GM19324 (cell line): ENCODE measurements around the gene FAM240A.
"Not testable (repeated sequence)": the region's sequence is repeated elsewhere in the genome, so short reads cannot be mapped to it uniquely, and the experiment has no call there.

Experiments
- ATAC-seq: cut with Tn5 transposase; IDR thresholded peaks from one replicate; pipeline ENCODE4 v1.9.1; 2021; ENCODE audit warnings: mild to moderate bottlenecking, moderate library complexity; ENCODE audit not compliant: unreplicated experiment, low FRiP score

The FAM240A gene

GRCh38 chr3:46585799-46586693, 26.3 kb upstream of the FAM240A start:
- no peak for ATAC-seq

DNA sequence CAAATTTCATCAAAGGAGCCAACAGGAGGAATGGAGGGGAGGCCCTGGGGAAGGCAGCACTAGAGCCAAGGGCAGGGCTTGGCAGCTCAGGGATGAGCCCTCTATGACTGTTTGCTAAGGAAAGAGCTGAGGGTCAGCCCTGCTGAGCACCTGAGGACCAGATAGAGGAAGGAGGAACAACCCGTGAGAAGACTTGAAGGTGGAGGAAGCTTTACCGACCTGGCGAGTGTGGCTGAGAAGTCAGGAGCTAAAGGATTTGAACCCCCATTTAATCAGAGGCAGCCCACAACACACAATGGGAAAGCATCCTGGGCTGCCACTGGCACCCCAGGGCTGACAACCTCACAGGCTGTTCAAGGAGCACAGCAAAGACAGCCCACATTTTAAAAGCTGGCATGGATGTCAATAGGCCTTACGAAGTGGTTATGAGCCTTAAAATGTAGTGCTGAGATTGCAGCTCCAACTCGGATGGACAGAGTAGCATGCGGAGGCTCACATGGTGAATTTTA, 25.5 kb upstream of the FAM240A start:
- no peak for ATAC-seq

DNA sequence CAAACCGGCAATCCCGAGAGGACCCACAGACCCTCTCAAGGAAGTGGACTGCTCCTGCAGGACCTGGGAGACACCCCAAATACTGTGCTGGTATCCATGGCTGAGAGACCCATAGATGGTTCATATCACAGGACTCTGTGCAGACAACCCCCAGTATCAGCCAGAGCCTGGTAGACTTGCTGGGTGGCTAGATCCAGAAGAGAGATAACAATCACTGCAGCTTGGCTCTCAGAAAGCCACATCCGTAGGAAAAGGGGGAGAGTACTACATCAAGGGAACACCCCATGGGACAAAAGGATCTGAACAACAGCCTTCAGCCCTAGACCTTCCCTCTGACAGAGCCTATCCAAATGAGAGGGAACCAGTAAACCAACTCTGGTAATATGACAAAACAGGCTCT, 25.1 kb upstream of the FAM240A start:
- not testable (repeated sequence) for ATAC-seq

DNA sequence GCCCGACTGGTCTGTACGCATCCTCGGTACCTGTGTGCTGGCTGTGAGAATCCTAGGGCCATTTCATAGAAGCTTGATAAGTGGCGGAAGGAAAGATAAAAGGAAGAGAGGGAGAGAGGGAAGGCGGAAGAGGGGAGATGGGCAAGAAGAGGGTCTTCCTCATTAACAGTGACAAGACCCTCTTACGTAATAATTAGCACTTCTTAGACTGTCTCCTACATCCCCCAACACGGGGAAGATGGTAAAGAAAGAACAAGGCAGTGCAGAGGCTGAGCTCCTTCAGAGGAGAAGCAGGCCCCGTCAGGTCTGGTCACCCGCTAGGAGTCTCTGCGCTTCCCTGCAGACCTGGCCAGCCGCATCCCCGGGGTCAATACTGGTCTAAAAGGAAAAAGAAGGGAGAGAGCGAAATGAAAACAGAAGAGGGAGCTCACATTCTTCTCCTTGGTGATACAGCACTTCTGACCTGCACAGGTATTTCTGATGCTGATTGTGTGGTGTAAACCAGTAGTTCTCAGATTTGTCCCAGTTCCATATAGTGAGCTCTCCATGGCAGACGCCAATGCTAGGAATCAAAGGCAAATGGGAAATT, 19.0 kb upstream of the FAM240A start:
- no peak for ATAC-seq

DNA sequence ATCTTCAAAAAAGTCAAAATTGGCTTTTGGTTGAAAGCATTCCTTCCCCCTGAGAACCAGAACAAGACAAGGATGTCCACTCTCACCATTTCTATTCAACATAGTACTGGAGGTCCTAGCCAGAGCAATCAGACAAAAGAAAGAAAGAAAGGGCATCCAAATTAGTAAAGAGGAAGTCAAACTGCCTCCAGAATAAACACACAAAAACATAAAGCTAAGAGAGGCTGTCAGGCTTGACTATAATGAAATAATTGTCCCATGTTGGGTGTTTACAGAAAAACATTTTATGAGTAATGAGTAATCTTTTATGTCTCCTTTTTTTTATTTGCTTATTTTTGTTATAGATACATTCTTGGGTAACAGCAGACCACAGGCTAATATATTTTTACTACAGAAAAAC, 18.3 kb upstream of the FAM240A start:
- ATAC-seq = no peak

DNA sequence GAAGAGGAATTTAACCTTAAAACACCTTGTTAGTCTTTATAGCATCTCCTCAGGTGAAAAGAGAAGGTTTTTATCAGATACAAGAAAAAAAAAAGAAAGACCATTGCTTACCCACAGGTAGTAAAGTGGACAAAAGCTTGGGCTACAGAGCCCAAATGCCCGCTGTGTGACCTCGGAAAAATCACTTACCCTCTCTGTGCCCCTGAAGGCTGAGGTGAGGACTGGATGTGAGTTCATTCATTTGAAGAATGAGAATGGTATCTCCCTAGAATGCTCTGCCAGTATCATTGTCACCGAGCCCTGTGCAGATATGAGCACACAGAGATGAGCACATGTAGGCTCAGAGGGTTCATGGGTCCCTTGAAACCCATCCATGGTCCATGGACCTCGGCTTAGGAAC, 17.6 kb upstream of the FAM240A start:
- ATAC-seq = no peak

DNA sequence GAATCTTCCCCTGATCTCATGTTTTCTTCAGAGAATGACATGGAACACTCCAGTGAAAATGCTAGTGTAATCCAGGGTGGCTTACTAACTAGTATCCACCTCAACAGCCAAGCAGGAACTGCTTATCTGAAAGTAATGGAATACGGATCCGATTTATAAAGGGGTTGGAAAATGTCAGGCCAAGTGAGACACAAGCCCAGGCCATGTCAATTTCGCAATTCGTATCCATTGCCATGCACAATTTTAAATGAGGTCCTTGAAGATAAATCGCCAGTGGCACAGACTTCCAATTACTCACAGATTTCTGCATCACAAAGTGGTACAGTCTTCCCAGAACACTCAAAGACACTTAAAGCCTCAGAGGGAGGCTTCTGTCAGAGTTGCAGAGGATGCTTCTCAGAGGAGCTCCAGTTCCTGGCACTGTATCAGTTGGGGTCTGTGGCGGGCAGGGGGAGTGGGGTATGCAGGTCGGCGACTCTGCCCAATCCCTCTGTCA, 16.5 kb upstream of the FAM240A start:
- ATAC-seq = no peak

GRCh38 chr3:46599590-46599989, 12.7 kb upstream of the FAM240A start:
- ATAC-seq = no peak

- ATAC-seq = no peak
Measured at GRCh38 chr3:46603446-46604046, 8.8 kb upstream of the FAM240A start.

DNA sequence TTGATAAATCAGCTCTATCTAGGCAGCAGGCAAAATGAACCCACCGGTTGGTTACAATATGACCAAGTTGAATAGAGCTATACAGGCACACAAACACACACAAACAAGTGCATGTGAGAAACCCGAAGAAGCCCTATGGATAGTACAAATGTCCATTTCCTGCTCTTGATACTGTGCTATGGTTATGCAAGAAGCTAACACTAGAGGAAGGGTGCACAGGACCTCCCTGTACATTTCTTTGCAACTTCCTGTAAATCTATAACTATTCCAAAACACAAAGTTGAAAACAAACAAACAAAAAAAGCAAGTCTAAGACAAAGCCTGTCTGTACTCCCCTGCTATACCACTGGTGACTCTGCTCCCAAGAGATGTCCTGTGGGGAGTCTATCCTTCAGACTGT, 8.2 kb upstream of the FAM240A start:
- no peak for ATAC-seq

GRCh38 chr3:46607603-46608028, 4.7 kb upstream of the FAM240A start:
- ATAC-seq = no peak

DNA sequence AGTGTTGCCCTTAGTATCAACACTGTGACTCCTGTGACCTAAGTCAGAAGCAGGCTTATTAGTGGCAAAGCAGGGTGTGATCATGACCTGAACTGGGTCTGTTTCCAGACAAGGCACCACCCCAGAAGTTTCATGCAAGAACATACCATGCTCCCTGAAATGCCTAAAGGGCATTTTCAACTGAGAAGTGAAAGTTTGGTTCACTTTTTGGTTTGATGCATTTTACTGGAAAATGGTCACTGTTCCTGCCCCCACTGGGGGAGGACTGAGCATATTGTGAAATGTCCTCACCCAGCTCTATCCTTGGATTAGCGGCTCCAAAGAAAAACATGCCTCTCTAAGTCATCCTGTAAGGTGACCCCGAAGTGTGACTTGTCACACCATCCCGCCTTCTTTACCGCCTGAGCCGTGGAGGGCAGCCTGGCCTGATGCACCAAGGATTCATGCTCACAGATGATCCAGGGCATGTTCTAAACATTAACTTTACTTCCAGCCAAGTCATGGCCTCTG, 3.1 kb upstream of the FAM240A start:
- ATAC-seq = no peak

DNA sequence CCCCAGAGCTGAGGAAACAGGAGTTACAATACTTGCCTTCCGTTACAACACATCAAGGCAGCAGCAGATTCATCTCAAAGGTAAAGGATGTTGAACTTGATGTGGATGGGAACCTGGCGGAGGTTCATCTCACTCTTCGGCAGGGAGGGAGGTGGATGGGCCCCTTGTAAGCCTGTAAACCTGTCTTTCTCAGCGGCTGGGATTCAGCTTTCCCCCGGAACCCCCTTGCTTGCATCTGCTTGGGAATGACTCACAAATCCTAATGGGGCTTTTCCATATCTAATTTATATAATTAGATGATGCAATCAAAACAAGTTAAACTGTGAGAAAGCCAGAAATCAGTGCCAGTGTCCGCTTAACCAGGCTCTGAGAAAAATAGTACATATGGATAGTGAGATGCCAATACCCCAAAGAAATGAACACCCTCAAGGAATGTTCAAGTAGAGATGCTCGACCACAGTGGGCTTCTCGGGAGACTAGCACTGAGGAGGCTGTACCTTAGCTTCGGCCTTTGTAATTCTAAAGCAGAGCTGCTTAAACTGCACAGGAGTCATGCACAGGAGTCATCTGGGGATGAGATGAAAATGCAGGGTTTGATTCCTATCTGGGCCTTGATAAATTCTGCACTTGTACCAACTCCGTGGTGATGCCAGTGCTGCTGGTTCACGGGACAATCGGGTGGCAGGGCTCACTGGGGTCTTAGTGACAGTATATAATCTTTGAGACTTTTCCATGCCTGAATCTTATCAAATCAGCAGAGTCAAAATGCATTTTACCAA, 2.2 kb upstream of the FAM240A start:
- ATAC-seq = no peak

GRCh38 chr3:46613313-46614005, 1.1 kb downstream of the FAM240A start:
- no peak for ATAC-seq

- ATAC-seq = no peak
Measured at GRCh38 chr3:46614431-46614830, 2.1 kb downstream of the FAM240A start.

GRCh38 chr3:46615050-46615775, 2.9 kb downstream of the FAM240A start:
- ATAC-seq = no peak

DNA sequence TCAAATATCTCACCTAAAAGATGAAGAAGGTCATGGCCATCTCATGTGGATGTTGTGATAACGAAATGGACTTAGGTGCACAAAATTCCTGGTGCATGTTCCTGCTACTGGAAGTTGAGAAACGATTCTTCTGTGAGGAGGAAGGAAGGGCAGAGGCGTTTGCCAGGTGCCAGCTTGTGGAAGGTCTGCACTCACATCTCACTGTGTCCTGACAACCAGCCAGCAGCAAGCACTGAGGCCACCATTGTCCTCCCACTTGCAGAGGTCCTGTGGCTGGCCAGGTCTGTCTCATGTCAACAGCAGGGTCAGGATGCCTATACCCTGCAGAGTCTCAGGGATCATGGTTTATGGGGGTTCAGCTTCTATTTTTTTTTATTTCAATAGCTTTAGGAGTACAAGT, 3.7 kb downstream of the FAM240A start:
- no peak for ATAC-seq

GRCh38 chr3:46617941-46618340, 5.6 kb downstream of the FAM240A start:
- ATAC-seq = no peak
